Loucy (cell line): Measurements from ENCODE around the gene BARX2.

Experiments
- H2AFZ ChIP-seq: fragments of 200-600 bp; sonication (generic); 2 replicates; pipeline ENCODE4 v1.6.0; 2016; ENCODE audit warnings: antibody characterized with exemption, mild to moderate bottlenecking, low read length, moderate library complexity
- H3F3A ChIP-seq: fragments of 200-600 bp; 2 replicates; pipeline ENCODE4 v1.6.0; 2016; ENCODE audit warnings: antibody characterized with exemption, low read depth, mild to moderate bottlenecking
- H3K27me3 ChIP-seq: fragments of 200-600 bp; sonication (generic); 2 replicates; pipeline ENCODE4 v1.6.1; 2014; ENCODE audit warnings: low read length, mild to moderate bottlenecking; ENCODE audit not compliant: insufficient read depth, poor library complexity, severe bottlenecking
- H3K36me3 ChIP-seq: fragments of 200-600 bp; sonication (generic); 2 replicates; pipeline ENCODE4 v1.6.1; 2016; ENCODE audit warnings: low read length; ENCODE audit not compliant: insufficient read depth
- H3K4me1 ChIP-seq: fragments of 200-600 bp; sonication (generic); 2 replicates; pipeline ENCODE4 v1.5.1; 2014; ENCODE audit warnings: low read length, mild to moderate bottlenecking; ENCODE audit not compliant: insufficient read depth, poor library complexity, severe bottlenecking
- H3K4me2 ChIP-seq: fragments of 200-600 bp; sonication (generic); 2 replicates; pipeline ENCODE4 v1.6.0; 2014; ENCODE audit warnings: antibody characterized with exemption, low read length, low read depth, mild to moderate bottlenecking; ENCODE audit not compliant: poor library complexity, severe bottlenecking
- H3K4me3 ChIP-seq: fragments of 200-600 bp; sonication (generic); 2 replicates; pipeline ENCODE4 v1.5.1; 2014; ENCODE audit warnings: low read length, mild to moderate bottlenecking, mixed read lengths; ENCODE audit not compliant: poor library complexity, severe bottlenecking
- H3K79me2 ChIP-seq: fragments of 200-600 bp; sonication (generic); 2 replicates; pipeline ENCODE4 v1.6.1; 2014; ENCODE audit warnings: low read length; ENCODE audit not compliant: insufficient read depth
- H3K9ac ChIP-seq: fragments of 200-600 bp; sonication (generic); 2 replicates; pipeline ENCODE4 v1.6.0; 2014; ENCODE audit warnings: mild to moderate bottlenecking, low read depth, low read length, moderate library complexity; ENCODE audit not compliant: poor library complexity, severe bottlenecking
- H3K9me2 ChIP-seq: fragments of 200-600 bp; sonication (generic); replicated peaks from 2 replicates; pipeline ENCODE4 v1.6.1; 2016; ENCODE audit warnings: low read depth, low read length, mixed read lengths
- H3K9me3 ChIP-seq: fragments of 200-600 bp; sonication (generic); 2 replicates; pipeline ENCODE4 v1.6.1; 2014; ENCODE audit warnings: mild to moderate bottlenecking, antibody characterized with exemption, low read length, low read depth; ENCODE audit not compliant: insufficient read depth
- H4K20me1 ChIP-seq: fragments of 200-600 bp; sonication (generic); 2 replicates; pipeline ENCODE4 v1.6.0; 2014; ENCODE audit warnings: antibody characterized with exemption, low read length, mild to moderate bottlenecking; ENCODE audit not compliant: insufficient read depth, poor library complexity, severe bottlenecking
- CTCF ChIP-seq: fragments of 200-600 bp; sonication (generic); conservative IDR thresholded peaks from 2 replicates; pipeline ENCODE4 v1.5.1; 2014; ENCODE audit warnings: mild to moderate bottlenecking, antibody characterized with exemption, low read length
- EZH2phosphoT487 ChIP-seq: fragments of 200-600 bp; IDR thresholded peaks from 2 replicates; pipeline ENCODE4 v1.6.1; 2018; ENCODE audit warnings: antibody characterized with exemption, mild to moderate bottlenecking, moderate library complexity, borderline replicate concordance

The BARX2 gene

GRCh38 chr11:129395432-129395831 lies 19.8 kb downstream of the BARX2 start:
- Histone ChIP-seq H3K27me3 (no peaks in the 10 kb centered on the region), H3K4me2 (no peak overlapping the region), H3K9me2 (no peaks in the 10 kb centered on the region), H3K36me3 (no peaks in the 10 kb centered on the region), H2AFZ (no peak overlapping the region), H3K4me1 (no peaks in the 10 kb centered on the region), H3F3A (no peaks in the 10 kb centered on the region), H3K9me3 (no peaks in the 10 kb centered on the region), H3K9ac (no peak overlapping the region), H3K79me2 (no peaks in the 10 kb centered on the region), H3K4me3 (no peak overlapping the region), H4K20me1 (no peaks in the 10 kb centered on the region)
- TF ChIP-seq EZH2phosphoT487: no peak
- no peak for TF ChIP-seq CTCF

GRCh38 chr11:129395883-129396282 lies 20.2 kb downstream of the BARX2 start:
- TF ChIP-seq EZH2phosphoT487 (no peak), CTCF (no peak)
- Histone ChIP-seq H2AFZ (no peak overlapping the region), H3K4me1 (no peaks in the 10 kb centered on the region), H3K9me3 (no peaks in the 10 kb centered on the region), H3K4me2 (no peak overlapping the region), H3K4me3 (no peak overlapping the region), H3K27me3 (no peaks in the 10 kb centered on the region), H4K20me1 (no peaks in the 10 kb centered on the region), H3F3A (no peaks in the 10 kb centered on the region), H3K9me2 (no peaks in the 10 kb centered on the region), H3K9ac (no peak overlapping the region), H3K36me3 (no peaks in the 10 kb centered on the region), H3K79me2 (no peaks in the 10 kb centered on the region)

GRCh38 chr11:129396454-129396853 lies 20.8 kb downstream of the BARX2 start:
- no peak overlapping the region for H3K4me2 ChIP-seq
- no peaks in the 10 kb centered on the region for H4K20me1 ChIP-seq
- H3K4me1 ChIP-seq: no peaks in the 10 kb centered on the region
- H3F3A ChIP-seq: no peaks in the 10 kb centered on the region
- H3K9ac ChIP-seq: no peak overlapping the region
- no peaks in the 10 kb centered on the region for H3K27me3 ChIP-seq
- no peaks in the 10 kb centered on the region for H3K36me3 ChIP-seq
- no peaks in the 10 kb centered on the region for H3K9me3 ChIP-seq
- H3K79me2 ChIP-seq: no peaks in the 10 kb centered on the region
- TF ChIP-seq EZH2phosphoT487: no peak
- H3K4me3 ChIP-seq: no peak overlapping the region
- no peaks in the 10 kb centered on the region for H3K9me2 ChIP-seq
- no peak overlapping the region for H2AFZ ChIP-seq

- no peak overlapping the region for H3K4me3 ChIP-seq
- H3K4me2 ChIP-seq: no peak overlapping the region
- TF ChIP-seq EZH2phosphoT487: no peak
- TF ChIP-seq CTCF: no peak
- H3F3A ChIP-seq: no peaks in the 10 kb centered on the region
- H3K4me1 ChIP-seq: no peaks in the 10 kb centered on the region
- no peaks in the 10 kb centered on the region for H4K20me1 ChIP-seq
- H3K9me2 ChIP-seq: no peaks in the 10 kb centered on the region
- H3K36me3 ChIP-seq: no peaks in the 10 kb centered on the region
- no peaks in the 10 kb centered on the region for H3K27me3 ChIP-seq
- no peak overlapping the region for H2AFZ ChIP-seq
- no peak overlapping the region for H3K9ac ChIP-seq
- no peaks in the 10 kb centered on the region for H3K79me2 ChIP-seq
- H3K9me3 ChIP-seq: no peaks in the 10 kb centered on the region
Observed at GRCh38 chr11:129402206-129403171, 26.8 kb downstream of the BARX2 start.
